ENCODE results near the gene SRF.

The SRF gene

DNA sequence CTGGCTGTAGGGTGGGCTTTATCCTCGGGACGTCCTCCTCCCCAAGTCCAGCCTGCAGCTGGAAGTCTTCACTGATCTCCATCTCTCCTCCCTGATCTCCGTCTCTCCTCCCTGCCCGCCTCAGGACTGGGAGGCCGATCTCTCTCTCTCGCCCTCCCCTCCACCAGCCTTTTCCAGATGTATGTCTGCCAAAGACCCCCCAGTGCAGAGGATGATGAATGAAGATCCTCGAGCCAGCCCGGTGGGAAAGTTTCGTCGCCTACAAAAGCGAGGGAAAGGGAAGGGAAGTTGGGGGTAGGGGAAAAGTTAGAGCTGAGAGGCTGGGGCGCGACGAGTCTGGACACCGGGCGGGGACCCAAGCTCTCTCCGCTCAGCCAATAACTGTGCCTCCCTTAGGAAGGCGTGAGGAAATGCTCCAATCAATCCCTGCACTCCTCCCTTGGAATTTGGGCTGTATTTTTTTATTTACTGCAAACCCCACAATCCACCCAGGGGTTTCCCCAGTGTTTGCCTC is 595 bp upstream of the SRF start:
- CTCF ChIA-PET: interaction anchor here (0.6 to 2.1 kb wide), 8 partner anchors 8 to 587 kb away, joined by 3 to 8 read pairs (median 4); no protein-coding TSS in a partner anchor
- H3K4me3 ChIP-seq (ENCODE audit: control insufficient read depth in 1 of 7, extremely low read depth in 1 of 7, insufficient read depth in 4 of 7, low read depth in 2 of 7, low read length in 6 of 7): peak overlapping the region; percentile 66 to 90 (median 83)
- POLR2A ChIA-PET: no interaction called here
- no peaks in the 10 kb centered on the region for H3K27me3 ChIP-seq (replicated peaks in 2 of 5; ENCODE audit: control insufficient read depth in 4 of 5, insufficient read depth in 5 of 5, low read length in 4 of 5)
- 0% methylated on average over 17 of the region's 18 CpGs for WGBS (ENCODE audit: insufficient coverage)
- no peaks in the 10 kb centered on the region for H3K9me3 ChIP-seq (ENCODE audit: control extremely low read depth in 1 of 5, control insufficient read depth in 4 of 5, insufficient read depth in 2 of 5, low read depth in 1 of 5, low read length in 4 of 5)
- peaks cover 0 to 8% (median under 1%) of the 10 kb centered on the region in 4 experiments for H3K36me3 ChIP-seq (ENCODE audit: control insufficient read depth in 4 of 4, insufficient read depth in 4 of 4, low read length in 3 of 4)
- peak overlapping the region; percentile 61 to 87 for H3K27ac ChIP-seq (ENCODE audit: insufficient read depth in 1 of 2, low read depth in 1 of 2, low read length in 2 of 2, poor library complexity in 1 of 2, severe bottlenecking in 2 of 2)
- no peak for DNase-seq
- H3K4me1 ChIP-seq (ENCODE audit: control extremely low read depth in 1 of 4, control insufficient read depth in 4 of 4, insufficient read depth in 4 of 4, low read length in 3 of 4): peaks cover 16 to 41% (median 40%) of the 10 kb centered on the region in 4 experiments

DNA sequence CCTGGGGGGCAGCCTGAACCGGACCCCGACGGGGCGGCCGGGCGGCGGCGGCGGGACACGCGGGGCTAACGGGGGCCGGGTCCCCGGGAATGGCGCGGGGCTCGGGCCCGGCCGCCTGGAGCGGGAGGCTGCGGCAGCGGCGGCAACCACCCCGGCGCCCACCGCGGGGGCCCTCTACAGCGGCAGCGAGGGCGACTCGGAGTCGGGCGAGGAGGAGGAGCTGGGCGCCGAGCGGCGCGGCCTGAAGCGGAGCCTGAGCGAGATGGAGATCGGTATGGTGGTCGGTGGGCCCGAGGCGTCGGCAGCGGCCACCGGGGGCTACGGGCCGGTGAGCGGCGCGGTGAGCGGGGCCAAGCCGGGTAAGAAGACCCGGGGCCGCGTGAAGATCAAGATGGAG is 636 bp downstream of the SRF start:
- peak overlapping the region; percentile 46 to 87 for H3K27ac ChIP-seq (ENCODE audit: insufficient read depth in 1 of 2, low read depth in 1 of 2, low read length in 2 of 2, poor library complexity in 1 of 2, severe bottlenecking in 2 of 2)
- ChIA-PET POLR2A (interaction anchor here (0.5 to 1.2 kb wide), 2 partner anchors 10 to 427 kb away, joined by 3 read pairs; partner anchors contain the start of gene CUL9), CTCF (interaction anchor here (1.0 to 2.1 kb wide), 4 partner anchors 10 to 57 kb away, joined by 3 to 8 read pairs (median 4); partner anchors contain the start of genes CUL9 and DNPH1)
- H3K36me3 ChIP-seq (ENCODE audit: control insufficient read depth in 4 of 4, insufficient read depth in 4 of 4, low read length in 3 of 4): peaks cover 2 to 21% (median 9%) of the 10 kb centered on the region in 4 experiments
- WGBS (ENCODE audit: insufficient coverage): 0% methylated on average over 48 of the region's 57 CpGs
- DNase-seq: peak in 2 of 3 donors; percentile 35 to 46
- H3K9me3 ChIP-seq (ENCODE audit: control extremely low read depth in 1 of 5, control insufficient read depth in 4 of 5, insufficient read depth in 2 of 5, low read depth in 1 of 5, low read length in 4 of 5): no peaks in the 10 kb centered on the region
- no peaks in the 10 kb centered on the region for H3K27me3 ChIP-seq (replicated peaks in 2 of 5; ENCODE audit: control insufficient read depth in 4 of 5, insufficient read depth in 5 of 5, low read length in 4 of 5)
- H3K4me3 ChIP-seq (ENCODE audit: control insufficient read depth in 1 of 7, extremely low read depth in 1 of 7, insufficient read depth in 4 of 7, low read depth in 2 of 7, low read length in 6 of 7): peak overlapping the region; percentile 59 to 90 (median 83)
- H3K4me1 ChIP-seq (ENCODE audit: control extremely low read depth in 1 of 4, control insufficient read depth in 4 of 4, insufficient read depth in 4 of 4, low read length in 3 of 4): peaks cover 17 to 46% (median 40%) of the 10 kb centered on the region in 4 experiments

GRCh38 chr6:43172104-43173007 is 1.3 kb downstream of the SRF start:
- Histone ChIP-seq H3K9me3 (ENCODE audit: control extremely low read depth in 1 of 5, control insufficient read depth in 4 of 5, insufficient read depth in 2 of 5, low read depth in 1 of 5, low read length in 4 of 5) (no peaks in the 10 kb centered on the region), H3K4me3 (ENCODE audit: control insufficient read depth in 1 of 7, extremely low read depth in 1 of 7, insufficient read depth in 4 of 7, low read depth in 2 of 7, low read length in 6 of 7) (peak overlapping the region; percentile 59 to 90 (median 83)), H3K4me1 (ENCODE audit: control extremely low read depth in 1 of 4, control insufficient read depth in 4 of 4, insufficient read depth in 4 of 4, low read length in 3 of 4) (peaks cover 17 to 46% (median 40%) of the 10 kb centered on the region in 4 experiments), H3K27me3 (replicated peaks in 2 of 5; ENCODE audit: control insufficient read depth in 4 of 5, insufficient read depth in 5 of 5, low read length in 4 of 5) (no peaks in the 10 kb centered on the region), H3K27ac (ENCODE audit: insufficient read depth in 1 of 2, low read depth in 1 of 2, low read length in 2 of 2, poor library complexity in 1 of 2, severe bottlenecking in 2 of 2) (peak overlapping the region; percentile 46 to 87), H3K36me3 (ENCODE audit: control insufficient read depth in 4 of 4, insufficient read depth in 4 of 4, low read length in 3 of 4) (peaks cover 2 to 24% (median 10%) of the 10 kb centered on the region in 4 experiments)
- ChIA-PET CTCF (interaction anchor here (0.6 to 2.1 kb wide), 8 partner anchors 9 to 75 kb away, joined by 3 to 8 read pairs (median 4); partner anchors contain the start of genes CUL9 and DNPH1), POLR2A (interaction anchor here (1.2 kb wide), 1 partner anchor 10 kb away, joined by 3 read pairs; the partner anchor contains the start of gene CUL9)
- WGBS (ENCODE audit: insufficient coverage): 2% methylated on average over 36 of the region's 46 CpGs
- peak in 2 of 3 donors; percentile 18 to 29 for DNase-seq

GRCh38 chr6:43173591-43174262 is 2.7 kb downstream of the SRF start:
- DNase-seq: no peak

DNA sequence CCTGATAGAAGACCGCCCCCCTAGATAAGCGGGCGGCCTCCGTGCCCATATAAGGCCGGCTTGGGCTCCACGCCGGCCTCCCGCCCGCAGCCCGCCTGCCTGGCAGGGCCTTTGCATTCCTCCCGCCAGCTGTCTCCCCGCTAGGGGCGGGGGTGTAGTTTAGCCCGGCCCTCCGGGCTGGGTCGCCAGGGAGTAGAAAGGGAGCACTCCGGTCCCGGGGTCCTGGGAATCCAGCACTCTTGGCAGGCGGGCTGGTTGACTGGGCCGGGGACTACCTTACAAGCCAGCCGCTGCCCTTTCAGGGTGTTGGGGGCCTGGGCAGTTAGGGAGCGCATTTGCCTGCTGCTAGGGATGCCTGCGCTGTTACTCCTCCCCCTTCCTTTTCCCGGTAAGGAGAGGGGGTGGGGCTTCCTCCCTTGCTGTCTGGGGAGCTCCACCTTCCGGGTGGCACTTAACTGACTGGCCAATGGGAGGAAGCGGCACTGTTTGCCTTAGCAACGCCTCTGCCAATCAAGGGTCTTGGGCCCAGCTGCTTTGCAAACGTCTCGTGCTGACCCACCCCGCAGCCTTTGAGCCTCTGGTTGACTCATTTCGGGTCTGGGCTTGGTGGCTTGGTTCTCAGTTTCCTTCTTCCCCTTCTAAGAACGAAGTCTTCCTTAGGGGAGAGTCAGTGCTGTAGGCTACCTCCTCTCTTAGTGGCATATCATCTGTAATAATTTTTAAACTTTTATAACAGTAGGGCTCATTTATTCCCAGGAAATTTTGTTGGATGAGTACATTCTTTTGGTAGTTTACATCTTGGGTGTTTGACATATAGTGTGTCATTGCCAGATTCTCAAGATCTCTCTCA is 3.4 kb downstream of the SRF start:
- 5% methylated on average over 19 of the region's 32 CpGs for WGBS (ENCODE audit: insufficient coverage)
- Histone ChIP-seq H3K4me3 (ENCODE audit: control insufficient read depth in 1 of 7, extremely low read depth in 1 of 7, insufficient read depth in 4 of 7, low read depth in 2 of 7, low read length in 6 of 7) (peak overlapping the region in 5 of 7 experiments; percentile 38 to 90 (median 61)), H3K9me3 (ENCODE audit: control extremely low read depth in 1 of 5, control insufficient read depth in 4 of 5, insufficient read depth in 2 of 5, low read depth in 1 of 5, low read length in 4 of 5) (no peaks in the 10 kb centered on the region), H3K36me3 (ENCODE audit: control insufficient read depth in 4 of 4, insufficient read depth in 4 of 4, low read length in 3 of 4) (peaks cover 7 to 42% (median 25%) of the 10 kb centered on the region in 4 experiments), H3K4me1 (ENCODE audit: control extremely low read depth in 1 of 4, control insufficient read depth in 4 of 4, insufficient read depth in 4 of 4, low read length in 3 of 4) (peaks cover 17 to 46% (median 40%) of the 10 kb centered on the region in 4 experiments), H3K27ac (ENCODE audit: insufficient read depth in 1 of 2, low read depth in 1 of 2, low read length in 2 of 2, poor library complexity in 1 of 2, severe bottlenecking in 2 of 2) (peak overlapping the region; percentile 52 to 85), H3K27me3 (replicated peaks in 2 of 5; ENCODE audit: control insufficient read depth in 4 of 5, insufficient read depth in 5 of 5, low read length in 4 of 5) (no peaks in the 10 kb centered on the region)
- DNase-seq: peak; percentile 98 to 99 (median 98)
- CTCF ChIA-PET: interaction anchor here (0.8 to 1.8 kb wide), 5 partner anchors 8 to 245 kb away, joined by 3 to 6 read pairs (median 4); partner anchors contain the start of genes CNPY3 and CUL9
- POLR2A ChIA-PET: interaction anchor here (0.6 to 1.1 kb wide), 4 partner anchors 20 to 295 kb away, joined by 3 to 6 read pairs (median 3); partner anchors contain the start of genes ABCC10 and RPL7L1

More at GRCh38 chr6:43173591-43174262, 2.7 kb downstream of the SRF start:
- Histone ChIP-seq H3K4me3 (ENCODE audit: control insufficient read depth in 1 of 7, extremely low read depth in 1 of 7, insufficient read depth in 4 of 7, low read depth in 2 of 7, low read length in 6 of 7) (peak overlapping the region in 5 of 7 experiments; percentile 19 to 90 (median 82)), H3K9me3 (ENCODE audit: control extremely low read depth in 1 of 5, control insufficient read depth in 4 of 5, insufficient read depth in 2 of 5, low read depth in 1 of 5, low read length in 4 of 5) (no peaks in the 10 kb centered on the region), H3K36me3 (ENCODE audit: control insufficient read depth in 4 of 4, insufficient read depth in 4 of 4, low read length in 3 of 4) (peaks cover 6 to 35% (median 18%) of the 10 kb centered on the region in 4 experiments), H3K27me3 (replicated peaks in 2 of 5; ENCODE audit: control insufficient read depth in 4 of 5, insufficient read depth in 5 of 5, low read length in 4 of 5) (no peaks in the 10 kb centered on the region), H3K27ac (ENCODE audit: insufficient read depth in 1 of 2, low read depth in 1 of 2, low read length in 2 of 2, poor library complexity in 1 of 2, severe bottlenecking in 2 of 2) (peak overlapping the region in 1 of 2 experiments; percentile 85), H3K4me1 (ENCODE audit: control extremely low read depth in 1 of 4, control insufficient read depth in 4 of 4, insufficient read depth in 4 of 4, low read length in 3 of 4) (peaks cover 17 to 46% (median 40%) of the 10 kb centered on the region in 4 experiments)
- POLR2A ChIA-PET: interaction anchor here (0.6 kb wide), 1 partner anchor 21 kb away, joined by 3 read pairs; no protein-coding TSS in a partner anchor
- 67% methylated on average over 4 of the region's 11 CpGs for WGBS (ENCODE audit: insufficient coverage)
- CTCF ChIA-PET: interaction anchor here (0.8 to 1.8 kb wide), 4 partner anchors 9 to 244 kb away, joined by 3 to 6 read pairs (median 4); partner anchors contain the start of genes CNPY3 and CUL9

Measured in common myeloid progenitor, CD34-positive (primary cell).